ENCODE measurements around the gene RPL7A.
A peak's percentile ranks its signal among the peaks of the same experiment; 100 is the strongest.
"Not testable (repeated sequence)": the region's sequence is repeated elsewhere in the genome, so short reads cannot be mapped to it uniquely, and the experiment has no call there.

Gene RPL7A

DNA sequence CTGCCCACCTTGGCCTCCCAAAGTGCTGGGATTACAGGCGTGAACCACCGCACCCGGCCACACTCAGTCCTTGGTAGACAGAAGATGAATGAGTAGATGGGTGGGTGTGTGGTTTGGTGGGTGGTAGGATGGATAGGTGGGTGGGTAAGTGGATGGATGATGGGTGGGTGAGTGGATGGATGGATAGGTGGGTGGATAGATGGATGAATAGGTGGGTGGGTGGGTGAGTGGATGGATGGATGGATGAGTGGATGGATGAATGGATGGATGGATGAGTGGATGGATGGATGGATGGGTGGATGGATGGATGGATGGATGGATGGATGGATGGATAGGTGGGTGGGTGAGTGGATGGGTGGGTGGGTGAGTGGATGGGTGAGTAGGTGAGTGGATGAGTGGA, 44.3 kb downstream of the RPL7A start:
- not testable (repeated sequence) for DNase-seq

- no peak for DNase-seq
Measured at GRCh38 chr9:133393399-133393798, 45.4 kb downstream of the RPL7A start.

GRCh38 chr9:133394687-133395271, 46.8 kb downstream of the RPL7A start:
- DNase-seq = no peak

GRCh38 chr9:133396952-133397351, 48.9 kb downstream of the RPL7A start:
- DNase-seq = peak; percentile 30

DNA sequence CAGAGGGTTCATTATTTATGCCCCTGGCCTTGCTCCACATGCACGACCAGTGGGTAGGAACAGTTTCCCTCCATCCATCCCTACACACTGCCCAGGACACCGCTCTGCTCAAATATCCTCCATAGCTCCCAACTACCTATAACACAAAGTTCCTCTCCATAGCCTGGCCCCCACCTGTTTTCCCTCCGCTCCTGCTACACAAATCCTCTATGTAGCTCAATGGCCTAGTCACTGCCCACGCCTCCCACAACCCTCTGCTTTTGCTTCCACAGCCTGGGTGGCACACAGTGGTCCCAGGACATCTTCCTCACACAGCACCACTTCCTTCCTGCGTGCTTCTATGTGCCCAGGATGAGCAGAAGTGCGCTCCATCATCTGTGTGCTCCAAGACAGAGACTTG, 49.4 kb downstream of the RPL7A start:
- DNase-seq = no peak

GRCh38 chr9:133397895-133398294, 49.9 kb downstream of the RPL7A start:
- no peak for DNase-seq

DNA sequence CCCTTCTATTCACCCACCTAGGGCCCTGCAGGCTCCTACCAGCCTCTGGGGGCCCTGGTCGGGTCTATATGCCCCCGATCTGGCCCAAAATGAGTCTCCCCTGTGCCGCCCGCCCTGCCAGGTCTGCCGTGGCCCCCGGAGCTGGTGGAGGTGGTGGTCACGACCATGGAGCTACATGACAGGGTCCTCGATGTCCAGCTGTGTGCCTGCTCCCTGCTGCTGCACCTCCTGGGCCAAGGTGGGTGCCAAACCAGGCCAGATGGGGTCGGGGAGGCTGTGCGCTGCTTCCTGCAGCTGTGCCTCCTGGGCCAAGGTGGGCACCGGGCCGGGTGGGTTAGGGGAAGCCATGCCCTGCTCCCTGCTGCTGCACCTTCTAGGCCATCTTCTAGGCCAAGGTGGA, 52.3 kb downstream of the RPL7A start:
- DNase-seq = no peak
